ENCODE data around the gene ZKSCAN4. TPM values are rescaled to one million over a fixed set of nuclear protein-coding genes. Genes with fewer than 3 reads are reported as not detected.

The ZKSCAN4 gene
- total and polyA plus RNA-seq, 3 donors from 2014 or later: 7.2 to 23.2 (median 8.8) TPM

- Histone ChIP-seq H3K27ac (no peak overlapping the region), H3K9me3 (no peaks in the 10 kb centered on the region), H3K4me3 (no peak overlapping the region), H3K27me3 (no peaks in the 10 kb centered on the region), H3K36me3 (ENCODE audit: low read depth, missing control alignments) (no peaks in the 10 kb centered on the region), H3K4me1 (no peaks in the 10 kb centered on the region)
- no peak for DNase-seq
- 51 to 58% methylated on average over 4 of the region's 4 CpGs for WGBS, 2 donors
- intact Hi-C loops (cut with DNase I; ENCODE audit: low total_unique reads): no loop called here
- TF ChIP-seq CTCF (IDR thresholded peaks at IDR 0.05): no peak
- no peak for TF ChIP-seq POLR2A (IDR thresholded peaks at IDR 0.05)
These were observed 48.9 kb downstream of the ZKSCAN4 start for GRCh38 chr6:28203201-28203600.

GRCh38 chr6:28200020-28200419 is 52.0 kb downstream of the ZKSCAN4 start:
- no peaks in the 10 kb centered on the region for H3K36me3 ChIP-seq (ENCODE audit: low read depth, missing control alignments)
- no peaks in the 10 kb centered on the region for H3K27me3 ChIP-seq
- no peaks in the 10 kb centered on the region for H3K9me3 ChIP-seq
- no peak for TF ChIP-seq POLR2A (IDR thresholded peaks at IDR 0.05)
- TF ChIP-seq CTCF (IDR thresholded peaks at IDR 0.05): no peak
- H3K4me1 ChIP-seq: no peaks in the 10 kb centered on the region
- H3K4me3 ChIP-seq: no peak overlapping the region
- intact Hi-C loops (cut with DNase I; ENCODE audit: low total_unique reads): no loop called here
- no peak for DNase-seq
- 52 to 53% methylated on average over 1 of the region's 1 CpG for WGBS, 2 donors
- no peak overlapping the region for H3K27ac ChIP-seq

Other genes with a start within 250 kb of the ZKSCAN4 start
- 10 to 100 TPM in 1 of 2 donors, 1 to 10 TPM in 1; 9.2 to 17.9 TPM for gene ZNF165, start 171.7 kb downstream of the ZKSCAN4 start, total RNA-seq
- gene ZNF165, start 171.7 kb downstream of the ZKSCAN4 start, polyA plus RNA-seq (ENCODE audit: insufficient read depth, low read depth, low replicate concordance): 23.2 TPM
- 1 to 10 TPM; 3.5 to 4.4 TPM for gene ZSCAN16, start 127.7 kb downstream of the ZKSCAN4 start, total RNA-seq
- 3.6 TPM for gene ZSCAN16, start 127.7 kb downstream of the ZKSCAN4 start, polyA plus RNA-seq (ENCODE audit: insufficient read depth, low read depth, low replicate concordance)
- 10 to 100 TPM; 34.1 to 36.4 TPM for gene ZKSCAN8, start 110.4 kb downstream of the ZKSCAN4 start, total RNA-seq
- gene ZKSCAN8, start 110.4 kb downstream of the ZKSCAN4 start, polyA plus RNA-seq (ENCODE audit: insufficient read depth, low read depth, low replicate concordance): 20.9 TPM
- gene ZSCAN9, start 27.0 kb downstream of the ZKSCAN4 start, total RNA-seq: 10 to 100 TPM; 36.5 to 38.2 TPM
- gene ZSCAN9, start 27.0 kb downstream of the ZKSCAN4 start, polyA plus RNA-seq (ENCODE audit: insufficient read depth, low read depth, low replicate concordance): 39.6 TPM
- gene NKAPL, start 7.0 kb upstream of the ZKSCAN4 start, total RNA-seq: 10 to 100 TPM; 19.1 to 30.1 TPM
- gene NKAPL, start 7.0 kb upstream of the ZKSCAN4 start, polyA plus RNA-seq (ENCODE audit: insufficient read depth, low read depth, low replicate concordance): 27.2 TPM
- gene ZSCAN26, start 14.9 kb upstream of the ZKSCAN4 start, total RNA-seq: 10 to 100 TPM; 16.4 to 26.1 TPM
- 11.4 TPM for gene ZSCAN26, start 14.9 kb upstream of the ZKSCAN4 start, polyA plus RNA-seq (ENCODE audit: insufficient read depth, low read depth, low replicate concordance)
- gene PGBD1, start 29.3 kb upstream of the ZKSCAN4 start, total RNA-seq: 1 to 10 TPM; 6.1 to 6.9 TPM
- gene PGBD1, start 29.3 kb upstream of the ZKSCAN4 start, polyA plus RNA-seq (ENCODE audit: insufficient read depth, low read depth, low replicate concordance): 4.8 TPM
- gene ZSCAN31, start 83.9 kb upstream of the ZKSCAN4 start, total RNA-seq: 10 to 100 TPM; 21.4 to 29.0 TPM
- gene ZSCAN31, start 83.9 kb upstream of the ZKSCAN4 start, polyA plus RNA-seq (ENCODE audit: insufficient read depth, low read depth, low replicate concordance): 51.3 TPM
- 1 to 10 TPM; 8.1 to 8.3 TPM for gene ZKSCAN3, start 97.7 kb upstream of the ZKSCAN4 start, total RNA-seq
- gene ZKSCAN3, start 97.7 kb upstream of the ZKSCAN4 start, polyA plus RNA-seq (ENCODE audit: insufficient read depth, low read depth, low replicate concordance): 5.4 TPM
- 10 to 100 TPM; 12.2 to 12.3 TPM for gene ZSCAN12, start 147.5 kb upstream of the ZKSCAN4 start, total RNA-seq
- 7.0 TPM for gene ZSCAN12, start 147.5 kb upstream of the ZKSCAN4 start, polyA plus RNA-seq (ENCODE audit: insufficient read depth, low read depth, low replicate concordance)
- 1 to 10 TPM; 8.3 to 9.1 TPM for gene ZSCAN23, start 191.2 kb upstream of the ZKSCAN4 start, total RNA-seq
- gene ZSCAN23, start 191.2 kb upstream of the ZKSCAN4 start, polyA plus RNA-seq (ENCODE audit: insufficient read depth, low read depth, low replicate concordance): 2.4 TPM